ENCODE data around the gene GIGYF2. TPM values are rescaled to one million over a fixed set of nuclear protein-coding genes. Genes with fewer than 3 reads are reported as not detected.

GIGYF2 gene
- total RNA-seq, 1 donor: 58.5 TPM

GRCh38 chr2:232871418-232871834 lies 174.3 kb downstream of the GIGYF2 start:
- no peak for TF ChIP-seq CTCF (IDR thresholded peaks at IDR 0.05; ENCODE audit: insufficient read depth, low read length)
- H3K4me3 ChIP-seq (ENCODE audit: low read depth, low read length): no peak overlapping the region

GRCh38 chr2:232871835-232872736 lies 175.0 kb downstream of the GIGYF2 start:
- TF ChIP-seq CTCF (IDR thresholded peaks at IDR 0.05; ENCODE audit: insufficient read depth, low read length): no peak
- H3K4me3 ChIP-seq (ENCODE audit: low read depth, low read length): no peak overlapping the region
- no peak for DNase-seq (ENCODE audit: low read depth)

More at GRCh38 chr2:232871418-232871834, 174.3 kb downstream of the GIGYF2 start:
- no peak for DNase-seq (ENCODE audit: low read depth)

- TF ChIP-seq CTCF (IDR thresholded peaks at IDR 0.05; ENCODE audit: insufficient read depth, low read length): no peak
- no peak overlapping the region for H3K4me3 ChIP-seq (ENCODE audit: low read depth, low read length)
- DNase-seq (ENCODE audit: low read depth): no peak
Measured at GRCh38 chr2:232872826-232873225, 175.7 kb downstream of the GIGYF2 start.

GRCh38 chr2:232873292-232873908 lies 176.3 kb downstream of the GIGYF2 start:
- no peak overlapping the region for H3K4me3 ChIP-seq (ENCODE audit: low read depth, low read length)
- DNase-seq (ENCODE audit: low read depth): no peak
- no peak for TF ChIP-seq CTCF (IDR thresholded peaks at IDR 0.05; ENCODE audit: insufficient read depth, low read length)

GRCh38 chr2:232873909-232874641 lies 176.9 kb downstream of the GIGYF2 start:
- no peak for DNase-seq (ENCODE audit: low read depth)
- H3K4me3 ChIP-seq (ENCODE audit: low read depth, low read length): no peak overlapping the region
- no peak for TF ChIP-seq CTCF (IDR thresholded peaks at IDR 0.05; ENCODE audit: insufficient read depth, low read length)

- no peak for TF ChIP-seq CTCF (IDR thresholded peaks at IDR 0.05; ENCODE audit: insufficient read depth, low read length)
- no peak for DNase-seq (ENCODE audit: low read depth)
- no peak overlapping the region for H3K4me3 ChIP-seq (ENCODE audit: low read depth, low read length)
Measured at GRCh38 chr2:232874677-232875223, 177.6 kb downstream of the GIGYF2 start.
